ENCODE measurements around the gene MAD1L1.

DNA sequence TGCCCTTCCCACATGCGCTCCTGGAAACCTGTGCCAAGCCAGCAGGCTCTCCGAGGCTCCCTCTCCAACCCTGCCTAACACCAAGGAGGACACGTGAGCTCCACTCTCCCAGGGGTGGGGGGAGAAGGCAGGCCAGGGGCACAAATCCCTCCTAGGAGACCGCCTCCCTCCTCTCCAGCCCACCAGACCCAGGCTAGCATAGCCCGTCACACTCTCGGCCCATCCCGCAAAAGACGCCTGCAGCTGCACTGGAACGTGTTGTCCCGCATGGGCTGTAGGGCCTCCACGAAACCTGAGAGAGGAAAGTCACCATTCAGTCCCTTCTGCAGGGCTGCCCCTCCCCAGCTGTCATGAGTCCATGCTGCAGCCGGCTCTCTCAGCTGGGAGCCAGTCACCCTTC, 126.3 kb downstream of the MAD1L1 start:
- TF ChIP-seq CTCF (IDR thresholded peaks at IDR 0.05; ENCODE audit: insufficient read depth, low read length, poor library complexity, severe bottlenecking) (no peak), EZH2phosphoT487 (conservative IDR thresholded peaks at IDR 0.05; ENCODE audit: low read length) (no peak)
